ENCODE results near the gene CTXN1.

- TF ChIP-seq CTCF (conservative IDR thresholded peaks at IDR 0.05; ENCODE audit: low read depth, low read length), result no peak
- TF ChIP-seq POLR2A (IDR thresholded peaks at IDR 0.05; ENCODE audit: low read depth, low read length), result no peak
- TF ChIP-seq RCOR1 (IDR thresholded peaks at IDR 0.05; ENCODE audit: insufficient replicate concordance, low read length), result no peak
- TF ChIP-seq, protein P1, sequence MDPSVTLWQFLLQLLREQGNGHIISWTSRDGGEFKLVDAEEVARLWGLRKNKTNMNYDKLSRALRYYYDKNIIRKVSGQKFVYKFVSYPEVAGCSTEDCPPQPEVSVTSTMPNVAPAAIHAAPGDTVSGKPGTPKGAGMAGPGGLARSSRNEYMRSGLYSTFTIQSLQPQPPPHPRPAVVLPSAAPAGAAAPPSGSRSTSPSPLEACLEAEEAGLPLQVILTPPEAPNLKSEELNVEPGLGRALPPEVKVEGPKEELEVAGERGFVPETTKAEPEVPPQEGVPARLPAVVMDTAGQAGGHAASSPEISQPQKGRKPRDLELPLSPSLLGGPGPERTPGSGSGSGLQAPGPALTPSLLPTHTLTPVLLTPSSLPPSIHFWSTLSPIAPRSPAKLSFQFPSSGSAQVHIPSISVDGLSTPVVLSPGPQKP (IDR thresholded peaks at IDR 0.05; ENCODE audit: borderline replicate concordance, low read depth, low read length), result no peak
- TF ChIP-seq, protein P2, sequence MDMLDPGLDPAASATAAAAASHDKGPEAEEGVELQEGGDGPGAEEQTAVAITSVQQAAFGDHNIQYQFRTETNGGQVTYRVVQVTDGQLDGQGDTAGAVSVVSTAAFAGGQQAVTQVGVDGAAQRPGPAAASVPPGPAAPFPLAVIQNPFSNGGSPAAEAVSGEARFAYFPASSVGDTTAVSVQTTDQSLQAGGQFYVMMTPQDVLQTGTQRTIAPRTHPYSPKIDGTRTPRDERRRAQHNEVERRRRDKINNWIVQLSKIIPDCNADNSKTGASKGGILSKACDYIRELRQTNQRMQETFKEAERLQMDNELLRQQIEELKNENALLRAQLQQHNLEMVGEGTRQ (IDR thresholded peaks at IDR 0.05; ENCODE audit: low read depth, low read length), result no peak
- TF ChIP-seq SMC3 (IDR thresholded peaks at IDR 0.05; ENCODE audit: low read depth, low read length), result no peak
Observed at GRCh38 chr19:7907122-7907521, 18.8 kb downstream of the CTXN1 start.

All from IMR-90 (cell line).